GM19452 (cell line): ENCODE data around the gene ZNF579.
"Not testable (repeated sequence)": the region's sequence is repeated elsewhere in the genome, so short reads cannot be mapped to it uniquely, and the experiment has no call there.

Experiments
- ATAC-seq: cut with Tn5 transposase; IDR thresholded peaks from one replicate; pipeline ENCODE4 v1.9.1; 2021; ENCODE audit not compliant: unreplicated experiment

The ZNF579 gene

DNA sequence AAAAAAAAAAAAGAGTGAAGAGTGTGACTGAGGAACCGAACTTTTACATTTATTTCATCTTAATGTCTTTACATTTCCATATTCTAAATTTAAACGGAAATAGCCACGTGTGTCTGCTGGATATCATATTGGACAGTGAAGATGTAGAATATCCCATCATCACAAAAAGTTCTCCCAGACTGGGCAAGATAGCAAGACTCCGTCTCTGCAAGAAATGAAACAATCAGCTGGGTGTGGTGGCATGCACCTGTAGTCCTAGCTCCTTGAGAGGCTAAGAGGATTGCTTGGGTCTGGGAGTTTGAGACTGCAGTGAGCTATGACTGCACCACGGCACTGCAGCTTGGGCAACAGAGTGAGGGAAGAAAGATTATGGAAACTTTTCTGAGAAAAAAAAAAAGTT lies 3.9 kb downstream of the ZNF579 start:
- no peak for ATAC-seq

DNA sequence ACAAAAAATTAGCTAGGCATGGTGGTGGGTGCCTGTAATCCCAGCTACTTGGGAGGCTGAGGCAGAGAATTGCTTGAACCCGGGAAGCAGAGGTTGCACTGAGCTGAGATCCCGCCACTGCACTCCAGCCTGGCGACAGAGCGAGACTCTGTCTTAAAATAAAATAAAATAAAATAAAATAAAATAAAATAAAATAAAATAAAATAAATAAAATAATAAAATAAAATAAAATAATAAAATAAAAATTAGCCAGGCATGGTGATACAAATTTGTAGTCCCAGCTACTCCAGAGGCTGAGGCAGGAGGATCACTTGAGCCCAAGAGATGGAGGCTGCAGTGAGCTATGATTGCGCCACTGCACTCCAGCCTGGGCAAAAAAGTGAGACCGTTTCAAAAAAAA lies 6.7 kb downstream of the ZNF579 start:
- not testable (repeated sequence) for ATAC-seq

DNA sequence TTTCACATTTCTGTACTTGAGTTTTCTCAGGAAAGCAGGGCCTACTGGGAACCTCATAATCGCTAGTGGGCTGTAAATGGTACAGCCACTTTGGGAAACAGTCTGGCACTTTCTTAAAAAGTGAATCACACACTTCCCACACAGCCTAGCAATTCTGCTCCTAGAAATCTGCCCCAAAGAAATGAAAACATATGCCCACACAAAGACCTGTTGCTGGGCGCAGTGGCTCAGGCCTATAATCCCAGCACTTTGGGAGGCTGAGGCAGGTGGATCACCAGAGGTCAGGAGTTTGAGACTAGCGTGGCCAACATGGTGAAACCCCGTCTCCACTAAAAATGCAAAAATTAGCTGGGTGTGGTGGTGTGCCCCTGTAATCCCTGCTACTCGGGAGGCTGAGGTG lies 11.2 kb downstream of the ZNF579 start:
- ATAC-seq: not testable (repeated sequence)

DNA sequence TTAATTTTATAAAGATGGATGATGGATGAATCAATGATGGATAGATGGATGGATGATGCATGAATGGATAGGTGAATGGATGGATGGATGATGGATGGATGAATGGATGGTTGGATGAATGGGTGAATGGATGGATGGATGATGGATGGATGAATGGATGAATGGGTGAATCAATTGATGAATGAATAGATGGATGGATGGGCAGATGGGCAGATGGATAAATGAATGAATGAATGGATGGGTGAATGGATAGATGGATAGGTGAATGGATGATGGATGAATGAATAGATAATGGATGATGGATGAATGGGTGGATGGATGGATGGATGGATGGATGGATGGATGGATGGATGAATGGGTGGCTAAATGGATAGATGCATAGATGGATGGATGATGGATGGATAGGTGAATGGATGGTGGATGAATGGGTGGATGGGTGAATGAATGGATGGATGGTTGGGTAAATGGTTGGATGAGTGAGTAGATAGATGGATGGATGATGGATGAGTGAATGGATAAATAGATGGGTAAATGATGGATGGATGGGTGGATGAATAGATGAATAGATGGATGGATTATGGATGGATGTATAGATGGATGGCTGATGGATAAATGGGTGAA lies 12.8 kb downstream of the ZNF579 start:
- ATAC-seq: no peak

DNA sequence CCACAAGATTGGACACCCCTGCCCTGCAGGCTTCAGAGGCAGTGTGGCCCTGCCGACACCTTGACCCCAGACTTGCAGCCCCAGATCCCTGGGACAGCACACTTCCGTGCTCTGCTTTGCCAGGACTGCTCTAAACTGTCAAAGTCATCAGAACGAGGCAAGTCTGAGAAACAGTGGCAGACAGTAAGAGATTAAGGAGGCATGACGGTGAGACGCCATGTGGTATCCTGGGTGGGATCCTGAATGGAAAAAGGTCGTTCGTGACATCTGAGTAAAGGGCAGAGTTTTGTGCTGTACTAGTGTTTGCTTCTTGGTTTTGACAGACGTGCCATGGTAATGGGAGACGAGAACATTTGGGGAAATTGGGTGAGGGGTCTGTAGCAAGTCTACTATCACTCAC lies 13.8 kb downstream of the ZNF579 start:
- ATAC-seq: no peak

DNA sequence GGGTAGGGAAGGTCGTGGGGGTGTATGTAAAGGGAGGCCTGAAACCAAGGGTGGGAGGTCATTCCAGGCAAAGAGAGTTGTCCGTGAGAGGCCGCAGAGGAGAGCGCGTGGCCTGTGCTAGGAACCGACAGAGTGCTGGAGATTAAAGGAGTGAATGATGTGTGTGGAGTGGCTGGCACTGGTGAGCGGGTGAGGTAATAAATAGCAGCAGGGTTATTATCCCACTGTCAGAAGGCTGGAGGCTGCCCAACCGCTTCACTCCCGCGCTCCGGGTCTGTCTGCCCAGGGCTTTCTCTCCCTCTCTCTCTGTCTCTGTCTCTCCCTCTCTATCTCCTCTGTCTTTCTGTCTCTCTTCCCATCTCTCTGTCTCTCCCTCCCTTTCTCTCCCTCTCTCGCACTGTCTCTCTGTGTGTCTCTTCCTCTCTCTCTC lies 17.4 kb downstream of the ZNF579 start:
- ATAC-seq: no peak

DNA sequence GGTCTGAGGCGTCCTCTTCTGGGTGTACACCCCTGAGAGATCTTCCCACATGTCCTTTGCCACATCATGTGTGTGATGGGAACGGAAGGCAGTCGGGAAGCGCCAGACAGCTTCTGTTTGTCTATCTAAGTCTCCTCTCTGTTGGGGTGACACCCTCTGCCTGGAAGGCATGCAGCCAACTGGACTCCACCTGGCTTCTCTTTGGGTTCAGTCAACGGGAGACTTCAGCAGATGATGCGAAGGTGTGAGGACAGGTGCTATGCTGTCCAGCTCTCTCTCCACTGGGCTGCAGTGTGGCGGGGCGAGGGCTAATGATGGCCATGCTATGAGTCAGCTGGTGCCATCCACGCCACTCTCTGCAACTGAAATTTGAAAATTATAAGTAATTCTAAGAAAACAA lies 21.0 kb downstream of the ZNF579 start:
- no peak for ATAC-seq

DNA sequence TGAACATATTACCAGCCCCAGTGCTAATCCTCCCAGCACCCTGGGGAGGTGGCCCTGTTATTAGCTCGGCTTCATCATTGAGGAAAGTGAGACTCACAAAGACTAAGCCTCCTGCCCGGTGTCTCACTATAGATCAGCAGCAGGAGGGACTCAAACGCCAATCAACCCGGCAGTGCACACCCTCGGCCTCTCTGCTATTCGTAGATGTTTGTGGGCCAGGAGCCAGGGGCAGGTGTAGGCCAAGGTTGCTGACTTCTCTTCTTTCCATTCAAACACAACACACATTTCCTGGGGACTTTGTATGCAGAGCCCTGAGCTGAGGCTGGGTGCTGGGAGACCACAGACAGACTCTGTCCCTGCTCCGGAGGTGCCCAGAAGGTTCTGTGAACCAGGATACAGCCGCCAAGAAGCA lies 25.9 kb downstream of the ZNF579 start:
- ATAC-seq: no peak

DNA sequence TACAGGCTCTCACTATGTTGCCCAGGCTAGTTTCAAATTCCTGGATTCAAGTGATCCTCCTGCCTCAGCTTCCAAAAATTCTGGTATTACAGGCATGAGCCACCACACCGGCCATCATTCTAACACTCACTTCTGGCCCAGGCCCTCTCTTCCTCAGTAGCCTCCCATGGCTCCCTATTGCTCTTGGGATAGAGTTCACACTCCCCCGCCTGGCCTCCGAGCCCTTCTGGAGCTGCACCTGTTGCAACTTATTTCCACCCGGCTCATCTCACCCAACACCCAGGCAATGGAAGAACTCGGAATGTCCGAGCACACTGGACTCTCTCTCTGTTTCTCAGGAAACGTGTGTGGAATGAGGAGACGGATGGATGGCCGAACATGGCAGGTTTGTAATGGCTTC lies 26.3 kb downstream of the ZNF579 start:
- no peak for ATAC-seq

DNA sequence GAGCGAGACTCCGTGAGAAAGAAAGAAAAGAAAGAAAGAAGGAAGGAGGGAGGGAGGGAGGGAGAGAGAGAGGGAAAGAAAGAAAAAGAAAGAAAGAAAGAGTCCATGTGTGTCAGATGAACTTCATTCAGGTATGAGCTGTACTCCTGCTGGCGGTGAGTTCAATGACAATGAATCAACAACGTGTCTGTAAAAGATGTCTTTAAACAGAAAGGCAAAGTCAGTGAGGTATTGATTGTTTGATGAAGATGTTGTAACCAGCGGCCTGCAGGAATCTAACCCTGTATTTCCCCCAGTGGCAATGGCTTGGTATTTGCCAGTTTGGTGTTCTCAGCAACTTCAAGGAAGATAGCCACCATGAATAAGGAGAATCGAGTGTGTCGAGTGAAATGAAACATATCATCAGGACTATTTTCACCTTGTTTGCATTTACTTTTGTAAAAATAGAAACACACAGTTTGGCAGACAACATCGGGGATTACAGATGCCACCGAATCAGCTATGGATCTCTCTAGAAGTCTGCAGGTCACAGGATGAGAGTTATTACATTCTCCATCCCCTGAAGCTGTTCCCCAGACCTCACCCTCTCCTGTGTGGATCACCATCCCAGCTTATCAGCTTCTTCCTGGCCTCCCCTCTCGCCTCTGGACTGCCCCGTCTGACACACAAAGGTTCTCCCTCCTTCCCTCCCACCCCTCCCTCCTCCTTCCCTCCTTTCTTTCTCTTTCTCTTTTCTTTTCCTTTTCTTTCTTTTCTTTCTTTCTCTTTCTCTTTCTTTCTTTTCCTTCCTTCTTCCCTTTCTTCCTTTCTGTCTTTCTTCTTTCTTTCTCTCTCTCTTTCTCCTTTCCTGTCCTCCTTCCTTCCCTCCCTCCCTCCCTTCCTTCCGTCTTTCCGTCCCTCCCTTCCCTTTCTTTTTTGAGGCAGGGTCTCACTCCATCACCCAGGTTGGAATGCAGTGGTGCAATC lies 27.1 kb downstream of the ZNF579 start:
- no peak for ATAC-seq

DNA sequence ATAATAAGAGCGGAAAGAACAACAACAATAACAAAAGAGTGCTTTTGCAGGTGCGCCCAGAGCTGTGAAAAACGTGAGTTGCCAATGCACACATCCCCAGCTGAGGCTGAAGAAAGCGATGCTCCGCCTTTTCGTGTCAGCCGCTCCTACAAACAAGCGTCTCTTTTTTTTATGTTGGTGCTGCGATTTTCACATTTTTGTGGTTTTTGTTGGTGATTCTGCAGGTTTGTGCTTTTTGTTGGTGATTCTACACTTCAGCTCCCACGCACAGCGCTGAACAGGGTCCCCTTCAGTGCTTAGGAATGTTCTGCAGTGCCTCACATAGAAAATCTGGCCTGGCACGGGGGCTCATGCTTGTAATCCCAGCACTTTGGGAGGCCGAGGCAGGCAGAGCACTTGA lies 28.0 kb downstream of the ZNF579 start:
- no peak for ATAC-seq

DNA sequence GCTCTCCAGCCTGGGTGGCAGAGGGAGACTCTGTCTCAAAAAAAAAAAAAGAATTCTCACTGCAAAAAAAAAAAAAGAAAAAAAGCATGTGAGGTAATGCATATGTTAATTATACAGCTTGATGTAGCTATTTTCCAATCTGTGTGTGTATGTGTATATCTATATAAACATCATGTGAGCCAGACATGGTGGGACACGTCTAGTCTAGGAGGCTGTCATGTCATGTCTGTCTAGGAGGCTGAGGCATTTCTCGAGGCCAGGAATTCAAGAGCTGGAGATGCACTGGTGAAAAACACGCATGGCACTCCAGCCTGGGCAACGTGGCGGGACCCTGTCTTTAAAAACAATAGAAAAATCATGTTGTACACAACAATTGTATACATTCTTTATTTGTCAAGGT lies 28.4 kb downstream of the ZNF579 start:
- ATAC-seq: no peak

DNA sequence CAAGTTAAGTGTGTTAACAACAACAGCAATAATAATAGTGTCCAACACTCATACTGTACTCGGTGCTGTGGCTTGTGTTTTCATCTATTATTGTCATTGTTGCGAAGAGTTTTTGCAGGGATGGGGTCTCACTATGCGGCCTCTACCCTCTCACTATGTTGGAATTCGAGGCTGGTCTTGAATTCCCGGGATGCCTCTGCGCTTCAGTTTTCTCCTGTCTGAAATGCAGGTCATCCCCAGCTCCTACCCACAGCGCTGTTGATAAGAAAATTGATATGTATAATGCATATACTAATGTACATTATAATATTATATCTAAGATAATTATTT lies 30.4 kb downstream of the ZNF579 start:
- ATAC-seq: no peak

DNA sequence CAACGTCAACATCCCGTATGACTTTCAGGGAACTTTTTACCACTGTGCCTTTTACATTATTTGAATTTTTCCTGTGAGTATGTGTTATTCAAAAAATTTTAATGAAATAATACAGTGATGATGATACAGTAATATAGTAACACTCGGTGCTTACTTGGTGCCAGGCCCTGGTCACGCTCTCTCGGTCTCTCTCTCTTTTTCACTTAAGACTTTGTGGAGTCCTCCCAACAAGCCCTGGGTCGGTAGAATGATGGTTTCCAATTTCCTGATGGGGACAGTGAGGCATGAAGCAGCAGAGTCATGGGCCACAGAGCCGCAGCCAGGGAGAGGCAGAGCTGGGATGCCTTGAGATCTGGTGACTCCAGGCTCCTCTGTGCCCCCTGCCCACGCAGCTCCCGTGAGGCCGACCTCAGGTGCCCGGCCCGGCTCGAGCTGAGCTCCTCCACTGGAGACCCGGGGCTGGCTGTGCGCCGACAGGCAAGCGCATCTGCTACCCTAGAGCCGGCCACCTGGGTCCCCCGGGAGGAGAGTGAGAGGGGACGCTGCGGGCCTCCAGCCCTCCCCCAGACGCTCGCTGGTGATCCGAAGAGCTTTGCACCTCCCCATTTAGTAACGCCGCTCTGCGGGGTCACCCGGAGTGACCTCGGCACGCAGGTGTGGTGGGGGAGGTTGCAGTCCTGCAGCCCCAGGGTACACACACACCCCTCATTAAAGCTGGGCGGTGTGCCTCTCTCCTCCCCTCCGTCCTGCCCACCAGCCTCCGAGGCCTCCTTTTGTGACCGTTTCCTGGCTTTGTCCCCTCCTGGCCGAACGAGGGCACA lies 30.9 kb downstream of the ZNF579 start:
- ATAC-seq: no peak

DNA sequence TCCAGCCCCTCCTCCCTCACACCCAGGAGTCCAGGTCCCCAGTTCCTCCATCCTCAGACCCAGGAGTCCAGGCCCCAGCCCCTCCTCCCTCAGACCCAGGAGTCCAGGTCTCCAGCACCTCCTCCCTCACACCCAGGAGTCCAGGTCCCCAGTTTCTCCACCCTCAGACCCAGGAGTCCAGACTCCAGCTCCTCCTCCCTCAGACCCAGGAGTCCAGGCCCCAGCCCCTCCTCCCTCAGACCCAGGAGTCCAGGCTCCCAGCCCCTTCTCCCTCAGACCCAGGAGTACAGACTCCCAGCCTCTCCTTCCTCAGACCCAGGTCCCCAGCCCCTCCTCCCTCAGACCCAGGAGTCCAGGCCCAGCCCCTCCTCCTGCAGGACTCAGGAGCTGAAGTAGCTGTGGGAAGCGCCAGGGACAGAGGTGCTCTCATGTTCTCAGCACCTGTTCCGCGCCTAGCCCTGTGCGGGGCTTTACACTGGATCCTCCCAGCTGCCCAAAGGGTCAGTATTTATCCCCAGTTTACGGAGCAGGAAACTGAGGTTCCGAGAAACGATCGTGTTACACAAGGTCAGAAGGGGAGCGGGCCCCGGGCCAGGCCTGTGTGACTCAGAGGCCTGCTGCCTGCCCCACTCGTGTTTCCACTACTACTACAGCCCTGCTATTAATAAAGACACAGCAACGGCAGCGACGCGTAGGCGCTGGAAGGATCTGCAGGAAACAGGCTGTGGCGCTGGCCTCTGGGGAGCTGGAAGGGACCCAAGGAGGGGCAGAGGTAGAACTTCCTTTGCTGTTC lies 33.6 kb downstream of the ZNF579 start:
- ATAC-seq: no peak

DNA sequence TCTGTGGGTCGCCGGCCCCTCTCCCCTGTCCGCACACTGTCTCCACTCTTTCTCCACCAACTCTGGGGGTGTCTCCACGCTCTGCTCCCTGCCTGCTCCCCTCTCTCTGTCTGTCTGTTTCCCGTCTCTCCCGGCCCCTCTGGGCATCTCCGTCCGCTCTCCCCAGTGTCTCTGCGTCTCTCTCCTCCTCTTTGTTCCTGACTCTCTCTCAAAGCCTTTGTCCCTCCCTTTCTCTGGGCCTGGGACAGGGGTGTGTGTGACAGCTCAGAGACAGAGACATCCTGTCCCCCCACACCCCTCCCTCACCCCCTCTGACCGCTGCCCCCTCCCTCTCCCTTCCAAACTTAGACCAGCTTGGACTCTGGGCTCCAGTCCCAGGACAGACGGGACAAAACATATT lies 34.6 kb downstream of the ZNF579 start:
- no peak for ATAC-seq

DNA sequence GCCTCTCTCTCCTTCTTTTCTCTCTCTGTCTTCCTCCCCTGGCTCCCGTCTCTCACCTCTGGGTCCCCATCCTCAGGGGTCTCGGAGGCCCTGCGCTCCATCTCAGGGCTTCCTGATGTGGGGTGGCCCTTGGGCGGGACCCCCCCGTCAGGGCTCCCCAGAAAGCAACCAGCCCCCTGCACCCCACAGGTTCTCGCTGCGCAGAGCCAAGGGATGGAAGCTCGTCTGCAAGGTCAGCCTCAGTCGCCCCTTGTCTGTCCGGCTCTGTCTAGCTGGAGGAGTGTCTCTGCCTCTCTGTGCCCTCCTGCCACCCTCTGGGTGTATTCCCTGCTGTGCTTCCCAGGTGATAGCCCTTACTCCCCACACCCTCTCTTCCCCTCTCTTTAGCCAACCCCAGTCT lies 35.2 kb downstream of the ZNF579 start, which contains the start of gene SBK3:
Gene SBK3 (minus strand): TSS at position 101 of the 400 bp plus-strand sequence. CDS start 0 bp downstream, at position 101.
- ATAC-seq: no peak

DNA sequence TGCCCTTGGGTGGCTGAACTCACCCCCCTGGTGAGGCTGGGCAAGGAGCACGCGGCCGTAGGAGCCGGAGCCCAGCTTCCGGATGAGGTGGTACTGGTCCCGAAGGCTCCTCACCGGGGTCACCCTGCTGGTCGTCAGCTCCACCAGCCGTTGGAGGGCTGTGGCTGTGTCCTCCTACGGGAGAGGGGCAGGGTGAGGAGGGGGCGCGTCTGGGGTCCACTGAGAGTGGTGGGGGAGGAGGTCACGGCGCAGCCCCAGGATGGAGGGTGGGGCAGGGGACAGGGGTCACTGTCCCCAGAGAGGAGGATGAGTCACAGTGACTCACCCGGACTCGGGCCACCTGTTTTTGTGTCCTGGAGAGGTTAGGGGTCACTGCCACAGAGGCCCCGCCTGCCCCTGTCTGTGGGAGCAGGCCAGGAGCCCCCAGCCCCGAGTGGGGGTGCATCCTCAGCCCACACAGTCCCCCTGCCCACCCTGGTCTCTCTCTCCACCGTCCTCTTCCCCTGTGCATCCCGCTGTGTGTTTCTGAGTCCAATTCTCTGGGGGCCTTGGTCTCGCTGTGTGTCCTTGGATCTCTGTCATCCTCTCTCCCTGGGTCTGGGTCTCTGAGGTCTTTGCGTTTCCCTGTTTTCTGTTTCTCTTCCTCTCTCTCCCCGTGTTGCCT lies 35.7 kb downstream of the ZNF579 start:
- ATAC-seq: no peak

DNA sequence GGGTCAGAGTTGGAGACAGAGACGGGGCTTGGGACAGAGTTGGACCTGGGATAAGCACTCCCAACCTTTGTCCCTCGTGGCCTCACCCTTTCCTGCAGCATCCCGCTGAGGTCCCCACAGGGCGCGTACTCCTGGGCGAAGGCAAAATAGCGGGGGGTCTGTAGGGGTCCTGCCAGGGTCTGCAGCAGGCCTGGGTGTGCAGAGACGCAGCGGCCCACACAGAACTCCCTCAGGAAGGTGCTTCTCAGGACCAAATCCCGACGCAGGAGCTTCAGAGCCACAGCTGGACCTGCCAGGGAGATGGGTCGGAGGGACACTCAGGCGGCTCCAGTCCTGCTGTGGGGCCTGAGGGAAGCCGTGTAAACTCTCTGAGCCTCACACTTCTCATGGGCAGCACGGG lies 36.6 kb downstream of the ZNF579 start:
- ATAC-seq: no peak

DNA sequence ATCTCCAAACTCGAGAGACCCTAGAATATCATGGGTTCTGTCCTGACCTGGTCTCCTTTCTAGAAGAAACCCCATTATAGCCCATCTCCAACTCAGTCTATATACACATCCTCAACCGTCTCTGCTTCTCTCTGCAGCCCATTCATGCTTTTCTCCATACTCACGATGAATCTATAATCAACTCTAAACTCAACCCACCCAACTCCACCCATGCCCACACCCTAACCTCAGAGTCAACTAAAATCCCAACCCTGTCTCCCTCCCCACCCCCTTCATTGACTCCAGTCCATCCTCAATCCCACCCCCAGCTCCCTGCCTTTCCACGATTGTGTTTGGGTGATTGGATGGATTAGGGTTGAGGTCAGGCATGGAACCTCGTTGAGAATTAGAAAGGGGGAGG lies 37.1 kb downstream of the ZNF579 start:
- no peak for ATAC-seq
